DND-41 (cell line): ENCODE results near the gene RBP4.

Experiments used
- EZH2 ChIP-seq: IDR thresholded peaks from 3 replicates; pipeline ENCODE4 v1.6.1; 2012; ENCODE audit warnings: borderline replicate concordance, low read depth, mild to moderate bottlenecking, moderate library complexity, low read length, inconsistent platforms; ENCODE audit not compliant: severe bottlenecking
- TF ChIP-seq, protein P1 (sequence below): IDR thresholded peaks from 2 replicates; pipeline ENCODE4 v1.5.1; 2012; ENCODE audit warnings: borderline replicate concordance, low read length, moderate library complexity, mild to moderate bottlenecking; ENCODE audit not compliant: poor library complexity, severe bottlenecking; ENCODE audit errors: extremely low read depth

DNA sequence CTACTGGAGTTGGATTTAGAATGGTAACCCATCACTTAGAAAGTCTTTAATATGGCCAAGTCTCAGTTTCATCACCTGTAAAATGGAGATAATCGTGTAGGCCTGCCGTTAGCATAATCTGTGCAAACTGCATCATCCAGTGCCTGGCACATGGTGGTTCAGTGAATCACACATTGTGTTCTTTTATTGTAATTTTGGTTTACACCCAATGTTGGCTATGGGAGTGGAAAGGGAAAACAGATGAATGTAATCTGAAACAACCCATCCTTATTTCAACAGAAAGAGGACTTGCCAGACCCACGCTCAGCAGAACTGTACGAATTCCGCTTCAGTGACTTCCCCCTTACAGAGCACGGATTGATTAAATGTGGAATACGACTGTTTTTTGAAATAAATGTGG, 38.8 kb upstream of the RBP4 start:
- TF ChIP-seq, protein P1, sequence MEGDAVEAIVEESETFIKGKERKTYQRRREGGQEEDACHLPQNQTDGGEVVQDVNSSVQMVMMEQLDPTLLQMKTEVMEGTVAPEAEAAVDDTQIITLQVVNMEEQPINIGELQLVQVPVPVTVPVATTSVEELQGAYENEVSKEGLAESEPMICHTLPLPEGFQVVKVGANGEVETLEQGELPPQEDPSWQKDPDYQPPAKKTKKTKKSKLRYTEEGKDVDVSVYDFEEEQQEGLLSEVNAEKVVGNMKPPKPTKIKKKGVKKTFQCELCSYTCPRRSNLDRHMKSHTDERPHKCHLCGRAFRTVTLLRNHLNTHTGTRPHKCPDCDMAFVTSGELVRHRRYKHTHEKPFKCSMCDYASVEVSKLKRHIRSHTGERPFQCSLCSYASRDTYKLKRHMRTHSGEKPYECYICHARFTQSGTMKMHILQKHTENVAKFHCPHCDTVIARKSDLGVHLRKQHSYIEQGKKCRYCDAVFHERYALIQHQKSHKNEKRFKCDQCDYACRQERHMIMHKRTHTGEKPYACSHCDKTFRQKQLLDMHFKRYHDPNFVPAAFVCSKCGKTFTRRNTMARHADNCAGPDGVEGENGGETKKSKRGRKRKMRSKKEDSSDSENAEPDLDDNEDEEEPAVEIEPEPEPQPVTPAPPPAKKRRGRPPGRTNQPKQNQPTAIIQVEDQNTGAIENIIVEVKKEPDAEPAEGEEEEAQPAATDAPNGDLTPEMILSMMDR = no peak
- no peak for TF ChIP-seq EZH2
